Right ventricle myocardium inferior (tissue), 1 donor: ENCODE data around the gene NGF. TPM values are rescaled to one million over a fixed set of nuclear protein-coding genes. Genes with fewer than 3 reads are reported as not detected.

Experiments used
- ATAC-seq: fragments of 200-7000 bp; cut with Tn5 transposase; one replicate; pipeline ENCODE4 v1.9.1; 2020; ENCODE audit warnings: mild to moderate bottlenecking, moderate library complexity
- DNase-seq: peaks from one replicate; pipeline ENCODE4 v3.0.0; 2021; ENCODE audit errors: missing footprints
- intact Hi-C: fragments of 100-400 bp; cut with DNase I; formaldehyde crosslinking; loops from one replicate; pipeline ENCODE4 v1.11.0; 2022
- total RNA-seq: library from RNA; stranded (reverse); fragmentation: NEBNext Ultra II Directional; extraction: Animal tissue kit (Norgen Biotek cat#: 25700); gene quantifications from one replicate; pipeline ENCODE4 v1.2.1, GENCODE V29; 2021
- donor health status: DM: no; HTN: yes; CAD: no; lungs with severe emphysema.

NGF gene
- total RNA-seq, 1 donor from 2014 or later: 4.9 TPM

DNA sequence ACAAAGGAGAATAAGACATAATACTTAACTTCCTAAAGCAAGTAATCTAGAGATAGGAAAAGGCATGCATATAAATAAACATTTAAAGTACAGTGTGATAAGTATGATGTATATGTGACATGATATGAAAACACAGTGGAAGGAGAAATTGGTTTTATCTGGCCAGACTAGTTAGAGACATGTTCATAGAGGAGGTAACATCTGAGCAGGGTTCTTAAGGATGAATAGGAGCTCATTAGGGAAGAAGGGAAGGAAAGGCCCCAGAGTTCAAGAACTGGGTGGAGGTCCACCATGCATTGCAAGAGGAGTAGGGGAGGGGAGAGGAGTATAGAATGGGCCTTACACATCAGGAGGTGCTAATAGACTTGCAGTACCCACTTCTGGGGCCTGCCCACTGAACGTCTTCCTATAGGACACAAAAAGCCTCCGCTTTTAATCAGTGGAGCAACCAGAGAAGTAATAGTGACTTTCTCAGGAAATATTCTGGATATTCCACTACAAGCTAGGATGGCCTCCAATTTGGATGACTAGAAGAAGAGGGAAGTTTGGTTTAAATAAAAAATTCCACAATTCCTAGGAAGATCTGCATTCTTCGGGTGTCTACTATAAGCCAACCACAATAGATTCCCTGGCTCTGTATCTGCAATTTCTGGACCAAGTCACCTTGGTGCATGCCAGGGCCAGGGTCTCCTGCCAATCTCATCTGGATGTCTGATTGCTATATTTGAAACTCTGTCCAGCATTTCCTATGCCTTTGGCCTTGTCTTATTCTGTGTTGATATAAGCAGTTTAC is 41.9 kb downstream of the NGF start:
- ATAC-seq (no peak), DNase-seq (no peak)
- intact Hi-C loops: no loop called here

DNA sequence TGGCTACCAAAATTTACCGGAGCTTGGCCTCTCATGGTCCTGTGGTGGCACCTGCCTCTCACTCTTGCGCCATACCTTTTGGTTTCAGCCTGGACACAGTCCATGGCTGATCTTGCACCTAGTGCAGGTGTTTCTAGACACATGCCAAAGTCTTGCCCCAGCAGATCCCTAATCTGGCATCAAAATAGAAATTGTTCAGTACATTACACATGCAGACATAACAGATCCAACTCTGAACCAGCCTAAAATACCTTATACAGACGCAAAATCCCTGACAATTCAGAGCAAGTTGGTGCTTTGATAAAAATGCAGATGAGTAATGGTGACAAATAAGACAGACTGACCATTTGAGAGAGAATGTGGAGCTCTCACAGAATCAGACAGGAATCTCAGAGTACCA is 44.1 kb downstream of the NGF start:
- ATAC-seq (no peak), DNase-seq (no peak)
- intact Hi-C loops: no loop called here

DNA sequence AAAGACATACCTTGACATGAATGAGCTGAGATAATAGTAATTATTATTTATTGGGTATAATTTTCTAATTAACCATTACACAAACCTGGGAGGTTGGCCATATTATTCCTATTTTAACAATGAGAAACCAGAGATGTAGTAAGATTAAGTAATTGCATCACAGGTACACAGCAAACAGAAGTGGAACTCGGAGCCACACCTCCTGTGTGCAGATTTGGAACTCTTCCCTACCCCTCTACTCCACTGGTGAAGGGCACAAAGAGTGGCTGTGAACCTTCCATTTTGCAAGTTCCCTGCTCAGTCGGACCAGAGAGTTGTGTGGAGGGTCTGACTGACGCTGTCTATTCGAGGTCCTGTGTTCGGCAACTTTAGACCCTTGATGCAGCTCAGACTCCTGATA is 45.0 kb downstream of the NGF start:
- DNase-seq (no peak), ATAC-seq (no peak)
- intact Hi-C loops: no loop called here

DNA sequence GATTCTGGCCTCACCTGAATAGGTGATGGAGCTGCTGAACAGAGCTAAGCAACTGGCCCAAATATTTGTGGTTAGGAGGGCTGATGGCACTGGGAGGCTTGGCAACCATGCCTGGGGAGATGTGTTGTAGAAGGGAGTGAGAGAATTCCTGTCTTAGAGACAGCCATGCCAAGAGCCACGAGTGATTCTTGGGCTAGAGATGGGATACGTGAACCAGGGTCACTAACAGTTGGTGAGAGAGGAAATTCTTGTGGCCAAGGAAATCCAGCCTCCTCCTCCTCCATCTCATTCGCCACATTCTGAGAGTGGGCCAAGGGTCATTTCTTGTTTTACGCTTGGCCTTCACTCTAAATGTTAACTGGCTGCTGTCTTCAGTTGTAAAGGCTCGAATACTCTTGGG is 46.3 kb downstream of the NGF start:
- DNase-seq: no peak
- intact Hi-C loops: no loop called here

DNA sequence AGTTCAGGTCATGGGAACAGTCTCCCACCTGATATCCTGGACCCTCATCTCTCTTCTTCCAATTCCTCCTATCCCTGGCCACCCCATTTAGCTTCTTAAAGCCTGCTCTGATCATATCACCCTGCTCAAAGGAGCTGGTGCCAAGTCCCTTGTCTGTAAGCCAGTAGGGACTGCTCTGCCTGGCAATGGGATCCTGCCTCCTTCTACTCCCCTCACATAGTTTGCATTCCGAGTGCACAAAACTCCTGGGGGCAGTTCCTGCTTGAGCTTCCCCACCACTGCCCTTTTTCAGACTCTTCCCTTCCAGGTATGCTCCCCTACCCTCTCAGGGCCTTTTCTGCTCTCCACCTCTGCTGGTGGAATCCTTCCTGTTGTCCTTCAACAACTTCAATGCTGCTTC is 48.1 kb downstream of the NGF start:
- intact Hi-C loops: no loop called here
- DNase-seq (no peak), ATAC-seq (peak; percentile 29)

More for the DNA sequence above, 46.3 kb downstream of the NGF start:
- ATAC-seq: no peak

DNA sequence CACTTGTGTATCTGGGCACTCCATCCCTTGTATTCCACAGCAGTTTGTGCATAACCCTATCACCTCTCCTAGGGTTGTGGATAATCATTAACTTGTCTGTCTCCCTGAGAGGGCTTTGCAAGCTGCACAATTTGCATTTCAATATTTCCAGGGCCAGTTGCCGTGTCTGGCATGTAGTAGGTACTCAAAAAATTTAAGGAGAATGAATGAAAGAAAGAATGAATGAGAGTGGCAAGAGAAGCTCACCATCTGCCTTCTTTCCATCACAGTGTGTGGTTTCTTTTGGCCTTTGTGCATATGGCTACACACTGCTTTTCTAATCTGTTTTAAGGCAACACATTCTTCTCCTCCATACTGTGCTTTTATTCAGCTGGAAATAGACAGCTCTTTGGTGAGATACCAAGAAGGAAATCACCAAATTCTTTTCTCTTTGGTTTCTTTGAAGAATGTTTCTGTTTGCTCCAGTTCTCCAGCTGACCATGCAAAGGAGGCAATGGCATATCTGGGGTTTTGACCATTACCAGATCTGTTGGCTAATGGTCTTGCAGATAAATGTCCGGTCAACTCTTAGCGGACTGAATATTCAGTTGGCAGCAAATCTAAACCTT is 49.4 kb downstream of the NGF start:
- intact Hi-C loops: no loop called here
- ATAC-seq: no peak
- DNase-seq: no peak

DNA sequence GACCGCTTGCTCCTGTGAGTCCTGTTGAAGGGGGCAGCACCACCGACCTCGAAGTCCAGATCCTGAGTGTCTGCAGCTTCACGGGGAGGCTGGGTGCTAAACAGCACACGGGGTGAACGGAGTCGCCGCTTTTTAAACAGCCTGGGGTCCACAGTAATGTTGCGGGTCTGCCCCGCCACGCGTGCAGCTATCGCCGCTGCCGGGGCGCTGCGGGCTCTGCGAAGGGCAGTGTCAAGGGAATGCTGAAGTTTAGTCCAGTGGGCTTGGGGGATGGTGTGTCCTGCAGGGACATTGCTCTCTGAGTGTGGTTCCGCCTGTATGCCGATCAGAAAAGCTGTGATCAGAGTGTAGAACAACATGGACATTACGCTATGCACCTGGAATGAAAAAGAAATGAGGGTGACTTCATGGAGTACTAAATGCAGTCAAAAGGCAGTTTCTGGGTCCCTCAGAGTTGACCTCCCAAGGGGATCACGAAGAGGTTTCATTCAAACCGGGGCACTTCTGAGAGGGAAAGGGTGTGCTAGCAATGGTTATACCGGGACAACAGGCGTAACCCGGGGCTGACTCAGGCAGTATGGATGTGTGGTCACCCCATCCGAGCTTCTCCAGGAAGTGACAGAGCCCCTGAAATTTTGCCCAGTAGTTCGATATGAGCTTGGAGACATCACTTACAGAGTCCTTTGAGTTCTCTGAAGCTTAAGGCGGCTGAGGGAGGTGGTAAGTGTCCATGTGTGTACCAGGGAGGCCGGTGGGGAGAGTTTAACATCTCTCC is 51.4 kb downstream of the NGF start:
- intact Hi-C loops: no loop called here
- ATAC-seq (no peak), DNase-seq (no peak)

DNA sequence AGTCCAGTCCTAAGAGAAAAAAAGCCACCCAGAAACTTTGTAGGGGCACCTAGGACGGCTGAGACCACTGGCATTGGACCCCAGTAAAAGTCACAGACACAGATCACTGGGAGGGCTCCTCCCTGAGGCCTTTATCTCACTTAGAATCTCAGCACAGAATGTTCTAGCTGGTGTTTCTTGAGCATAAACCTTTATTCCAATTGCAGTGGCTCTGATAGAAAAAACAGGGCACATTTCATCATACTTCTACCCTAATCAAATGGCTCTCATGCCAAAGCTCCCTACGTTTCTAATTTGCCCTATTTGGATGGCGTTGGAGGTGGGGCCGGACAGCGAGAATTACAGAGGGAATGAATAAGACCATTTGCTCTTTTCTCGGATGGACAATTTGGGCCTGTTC is 53.8 kb downstream of the NGF start:
- ATAC-seq (no peak), DNase-seq (no peak)
- intact Hi-C loops: loop anchor here (5.0 kb wide), 1 partner anchor 48 kb away; no protein-coding TSS in a partner anchor

DNA sequence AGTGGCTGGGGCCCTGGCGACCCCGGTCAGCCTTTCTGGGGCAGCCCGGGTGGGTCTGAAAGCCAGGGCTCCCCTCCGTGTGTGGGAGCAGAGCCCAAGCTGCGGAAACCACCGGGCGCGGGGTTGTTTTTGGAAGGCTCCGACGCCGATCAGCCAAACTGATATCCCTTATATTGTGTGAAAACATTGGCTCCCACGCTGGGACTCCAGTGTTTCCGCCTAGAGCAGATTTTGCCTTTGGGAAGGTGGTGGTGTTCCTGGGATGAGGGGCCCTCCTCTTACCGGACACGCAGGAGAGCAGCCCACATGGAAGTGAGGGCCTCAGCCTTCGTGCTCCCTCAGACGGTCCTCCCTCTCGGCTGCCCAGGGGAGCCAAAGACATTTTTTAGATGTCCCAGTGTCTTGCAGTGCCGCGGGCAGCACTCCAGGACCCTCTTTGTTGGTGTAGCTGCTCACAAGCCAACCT is 54.3 kb downstream of the NGF start:
- DNase-seq: no peak
- peak; percentile 3 for ATAC-seq
- intact Hi-C loops: loop anchor here (5.0 kb wide), 1 partner anchor 49 kb away; no protein-coding TSS in a partner anchor

DNA sequence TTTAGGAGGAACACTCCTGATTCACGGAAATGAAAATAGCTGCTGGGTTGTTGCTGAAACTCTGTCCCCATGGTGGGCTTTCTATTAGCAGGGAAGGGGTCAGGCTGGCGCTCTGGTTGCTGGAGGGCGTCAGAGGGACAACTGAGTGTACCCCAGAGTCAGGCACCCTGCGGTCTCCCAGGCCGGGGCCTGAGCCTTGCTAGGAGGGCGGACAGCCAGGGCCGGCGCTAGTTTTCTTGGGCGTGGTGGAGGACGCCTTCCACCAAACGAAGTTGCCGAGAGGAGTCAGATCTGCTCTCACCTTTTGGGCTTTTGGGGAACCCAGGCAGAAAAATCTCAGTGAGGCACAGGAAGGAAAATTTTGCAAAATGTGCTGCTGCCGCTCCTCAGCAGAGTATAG is 54.8 kb downstream of the NGF start:
- peak; percentile 42 for ATAC-seq
- no peak for DNase-seq
- intact Hi-C loops: loop anchor here (5.0 kb wide), 1 partner anchor 49 kb away; no protein-coding TSS in a partner anchor

DNA sequence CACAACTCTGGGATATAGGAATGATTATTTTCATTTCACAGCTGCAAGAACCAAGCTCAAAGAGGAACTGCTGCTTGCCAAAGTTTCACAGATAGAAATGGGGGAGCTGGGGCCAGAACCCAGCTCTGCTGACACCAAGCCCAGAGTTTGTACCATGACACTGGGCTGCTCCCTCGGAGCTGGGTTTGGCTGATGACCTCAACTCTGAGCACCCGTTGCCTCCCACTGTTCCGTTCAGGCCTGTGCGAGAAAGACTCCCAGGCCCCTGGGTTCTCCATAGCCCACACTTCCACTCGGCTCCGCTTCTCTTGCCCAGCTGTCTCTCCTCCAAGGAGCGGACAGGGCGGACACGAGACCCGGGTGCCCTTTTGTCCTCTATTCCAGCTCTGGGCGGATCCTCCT is 55.2 kb downstream of the NGF start:
- intact Hi-C loops: loop anchor here (5.0 kb wide), 1 partner anchor 49 kb away; no protein-coding TSS in a partner anchor
- ATAC-seq: peak; percentile 96
- DNase-seq: peak; percentile 91

DNA sequence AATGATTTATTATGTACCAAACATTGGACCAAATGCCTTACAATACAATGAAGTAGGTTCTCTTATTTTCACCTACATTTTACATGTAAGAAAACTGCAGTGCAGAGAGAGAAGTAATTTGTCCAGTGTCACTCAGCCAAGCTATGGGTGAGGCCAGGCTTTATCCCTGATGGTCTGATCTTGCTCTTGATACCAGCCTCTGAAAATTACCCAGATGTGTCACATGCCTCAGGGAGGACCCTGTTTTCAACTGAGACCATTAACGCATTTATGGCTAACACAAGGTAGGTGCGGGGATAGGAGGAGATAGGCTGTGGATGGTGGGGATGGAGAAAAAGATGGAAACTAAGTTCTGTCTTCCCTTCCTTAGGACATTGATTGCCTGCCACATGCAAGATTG is 56.9 kb downstream of the NGF start:
- intact Hi-C loops: loop anchor here (5.0 kb wide), 1 partner anchor 51 kb away; no protein-coding TSS in a partner anchor
- no peak for DNase-seq
- ATAC-seq: no peak

DNA sequence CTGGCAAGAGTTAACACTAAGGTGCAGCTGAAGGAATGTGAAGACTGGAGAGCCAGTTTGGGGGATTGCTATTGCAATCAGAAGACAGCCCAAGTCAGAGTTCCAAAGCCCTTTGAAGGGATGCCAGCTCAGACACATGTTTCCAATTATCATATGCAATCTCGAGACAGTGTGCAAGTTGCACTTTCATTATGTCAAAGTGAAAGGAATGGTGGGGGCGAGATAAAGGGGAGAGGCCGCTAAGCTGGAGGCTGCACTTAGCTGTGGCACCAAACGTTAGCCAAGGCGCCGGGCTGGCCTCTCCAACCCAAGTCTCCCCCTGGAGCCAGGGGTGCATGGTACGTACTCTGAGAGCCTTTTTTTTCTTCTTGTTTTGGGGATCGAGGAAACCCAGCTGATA is 58.0 kb downstream of the NGF start:
- ATAC-seq (no peak), DNase-seq (no peak)
- intact Hi-C loops: loop anchor here (5.0 kb wide), 1 partner anchor 52 kb away; no protein-coding TSS in a partner anchor

DNA sequence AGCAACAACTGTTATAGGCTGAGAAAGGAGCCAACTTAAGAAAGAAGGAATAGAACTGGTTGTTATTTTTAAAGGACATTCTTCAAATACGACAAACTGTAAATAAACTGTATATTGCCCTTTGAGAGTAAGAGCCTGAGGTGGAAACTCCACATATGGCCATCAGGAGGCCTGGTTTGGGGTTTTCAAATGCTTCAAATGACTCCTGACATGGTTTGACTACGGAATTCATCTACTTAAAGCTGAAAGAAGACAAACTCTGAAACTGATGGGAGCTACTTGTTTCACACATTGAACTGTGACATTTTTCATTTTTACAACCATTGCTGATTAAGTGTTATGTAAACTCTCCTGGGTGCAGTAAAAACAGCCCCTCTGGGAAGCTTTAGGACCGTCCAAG is 59.8 kb downstream of the NGF start:
- intact Hi-C loops: loop anchor here (10.0 kb wide), 2 partner anchors 133 to 187 kb away; no protein-coding TSS in a partner anchor
- ATAC-seq: no peak

DNA sequence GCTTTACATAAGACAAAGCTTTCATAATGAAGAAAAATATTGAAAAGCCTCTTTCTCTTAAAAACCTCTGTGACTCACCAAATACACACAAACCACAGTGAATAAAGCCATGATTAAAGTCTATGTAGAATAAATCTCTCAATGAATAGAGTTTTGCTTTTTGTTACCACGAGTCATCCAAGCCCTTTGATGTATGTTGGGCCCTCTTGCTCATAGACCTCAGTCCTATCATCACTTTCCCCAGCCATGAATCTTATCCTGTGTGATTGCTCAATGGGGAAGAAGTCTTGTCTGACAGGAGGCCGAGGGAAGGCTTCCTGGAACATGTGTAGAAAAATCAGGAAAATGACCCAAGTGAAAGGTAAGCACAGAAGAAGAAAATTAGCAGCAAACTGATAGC is 60.8 kb downstream of the NGF start:
- intact Hi-C loops: loop anchor here (10.0 kb wide), 2 partner anchors 132 to 188 kb away; no protein-coding TSS in a partner anchor
- ATAC-seq (no peak), DNase-seq (no peak)

More for the DNA sequence above, 59.8 kb downstream of the NGF start:
- no peak for DNase-seq

DNA sequence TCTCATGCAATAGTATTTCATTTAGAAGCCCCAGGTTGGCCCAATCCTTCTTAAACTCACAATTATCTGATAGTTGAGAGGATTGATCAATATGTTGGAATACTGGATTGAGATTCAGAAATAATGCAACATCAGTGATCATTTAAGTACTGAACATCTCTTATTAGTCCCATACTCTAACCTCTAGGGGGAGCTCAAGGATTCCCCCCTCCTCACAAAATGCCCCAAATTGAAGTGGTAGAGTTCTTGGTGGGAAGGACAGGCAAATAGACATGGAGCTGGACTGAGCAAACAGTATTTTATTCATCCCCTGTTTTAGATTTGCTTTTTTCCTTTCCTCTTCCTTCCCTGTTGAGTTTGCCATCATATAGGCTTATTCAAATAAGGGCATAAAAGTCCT is 62.8 kb downstream of the NGF start:
- intact Hi-C loops: loop anchor here (10.0 kb wide), 2 partner anchors 130 to 190 kb away; no protein-coding TSS in a partner anchor
- DNase-seq (no peak), ATAC-seq (no peak)

DNA sequence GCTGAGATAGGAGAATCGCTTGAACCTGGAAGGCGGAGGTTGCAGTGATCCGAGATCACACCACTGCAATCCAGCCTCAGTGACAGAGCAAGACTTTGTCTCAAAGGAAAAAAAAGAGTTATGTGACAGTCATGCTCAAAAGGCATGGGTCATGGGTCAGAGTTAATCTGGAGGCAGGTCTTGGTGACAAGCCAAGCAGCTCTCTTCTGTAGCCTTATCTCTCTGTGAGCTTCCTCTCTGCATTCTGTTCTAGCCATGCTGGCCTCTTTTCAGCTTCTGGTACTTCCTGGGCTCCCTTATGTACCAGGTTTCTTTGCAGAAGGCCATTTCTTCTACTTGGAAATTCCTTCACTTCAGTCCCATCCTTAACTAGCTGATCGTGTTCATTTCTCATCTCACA is 63.6 kb downstream of the NGF start:
- ATAC-seq (peak; percentile 33), DNase-seq (no peak)
- intact Hi-C loops: loop anchor here (10.0 kb wide), 2 partner anchors 130 to 190 kb away; no protein-coding TSS in a partner anchor

DNA sequence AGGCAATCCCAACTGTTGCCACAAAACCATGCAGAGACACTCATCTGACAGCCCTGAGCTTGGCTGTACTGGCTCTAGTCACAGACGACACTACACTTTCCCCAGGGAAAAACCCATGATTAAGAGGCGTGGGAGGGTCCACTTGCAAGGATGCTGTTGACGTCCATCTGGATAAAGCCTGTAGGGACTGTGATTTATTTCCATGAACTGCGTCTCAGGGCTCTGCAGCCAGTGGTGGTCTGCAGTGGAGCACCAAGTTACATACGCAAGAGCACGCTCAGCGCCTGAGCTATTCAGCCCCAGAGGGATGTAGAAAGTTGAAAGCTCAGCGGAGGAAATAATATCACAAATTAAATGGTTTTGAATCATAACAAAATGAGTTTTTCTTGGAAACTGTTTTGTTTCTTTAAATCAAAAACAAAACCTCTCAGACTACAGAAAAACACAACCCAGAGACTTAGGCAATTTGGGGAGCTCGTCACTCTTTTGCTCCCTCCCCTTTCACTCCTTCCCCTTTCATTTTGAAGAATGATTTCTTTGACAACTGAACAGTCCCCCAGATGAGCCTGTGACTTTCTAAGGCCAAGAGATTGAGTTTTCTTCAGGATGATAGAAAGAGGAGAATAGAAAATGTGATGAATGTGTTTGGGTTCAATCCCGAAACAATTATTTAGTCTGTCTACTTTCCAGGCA is 71.2 kb downstream of the NGF start:
- intact Hi-C loops: loop anchor here (5.0 kb wide), 1 partner anchor 50 kb away; no protein-coding TSS in a partner anchor
- ATAC-seq (peak; percentile 96), DNase-seq (peak; percentile 80)
